PC-3 (cell line): ENCODE data around the gene TRIM25.

ENCODE experiments used
- EZH2 ChIP-seq: fragments of 300-600 bp; sonication (generic); IDR thresholded peaks from one replicate; pipeline ENCODE4 v1.6.1; 2017; ENCODE audit warnings: antibody characterized with exemption, mild to moderate bottlenecking, low read length; ENCODE audit not compliant: unreplicated experiment
- EZH2phosphoT487 ChIP-seq: fragments of 300-600 bp; sonication (generic); IDR thresholded peaks from 2 replicates; pipeline ENCODE4 v1.6.1; 2018; ENCODE audit warnings: mild to moderate bottlenecking, antibody characterized with exemption, low read length, borderline replicate concordance
- TF ChIP-seq, protein P1 (sequence below): fragments of 300-600 bp; sonication (generic); conservative IDR thresholded peaks from 2 replicates; pipeline ENCODE4 v1.5.1; 2017; ENCODE audit warnings: antibody characterized with exemption, low read depth, mild to moderate bottlenecking, low read length

DNA sequence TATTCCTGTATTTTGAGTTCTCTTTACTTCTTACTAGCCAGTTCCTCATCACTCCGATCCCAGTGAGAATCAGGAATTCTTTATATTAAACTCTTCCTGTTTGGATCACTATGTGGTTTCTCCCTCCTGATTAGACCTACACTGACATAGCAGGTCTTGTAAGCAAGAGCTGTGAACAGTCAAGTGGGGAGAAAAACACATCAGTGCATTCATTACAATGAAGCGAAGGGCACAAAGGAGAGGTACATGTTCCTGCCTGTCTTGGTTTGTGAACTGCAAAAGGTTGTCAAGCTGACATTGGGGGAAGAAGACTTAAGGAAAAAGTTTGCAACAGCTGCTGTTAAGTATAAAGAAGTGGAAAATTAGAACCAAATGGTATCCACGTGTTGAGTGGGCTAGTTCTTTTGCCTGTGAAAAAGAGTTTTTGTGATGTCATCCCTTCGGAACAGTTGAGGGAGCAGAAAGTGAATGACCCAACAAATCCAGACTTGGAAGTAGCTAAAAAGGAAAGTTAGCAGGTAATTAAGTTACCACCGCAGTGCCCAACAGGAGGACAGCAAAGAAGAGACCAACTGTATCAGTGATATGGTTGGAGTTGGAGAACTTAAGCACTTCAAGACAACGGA lies 23.0 kb upstream of the TRIM25 start:
- TF ChIP-seq, protein P1, sequence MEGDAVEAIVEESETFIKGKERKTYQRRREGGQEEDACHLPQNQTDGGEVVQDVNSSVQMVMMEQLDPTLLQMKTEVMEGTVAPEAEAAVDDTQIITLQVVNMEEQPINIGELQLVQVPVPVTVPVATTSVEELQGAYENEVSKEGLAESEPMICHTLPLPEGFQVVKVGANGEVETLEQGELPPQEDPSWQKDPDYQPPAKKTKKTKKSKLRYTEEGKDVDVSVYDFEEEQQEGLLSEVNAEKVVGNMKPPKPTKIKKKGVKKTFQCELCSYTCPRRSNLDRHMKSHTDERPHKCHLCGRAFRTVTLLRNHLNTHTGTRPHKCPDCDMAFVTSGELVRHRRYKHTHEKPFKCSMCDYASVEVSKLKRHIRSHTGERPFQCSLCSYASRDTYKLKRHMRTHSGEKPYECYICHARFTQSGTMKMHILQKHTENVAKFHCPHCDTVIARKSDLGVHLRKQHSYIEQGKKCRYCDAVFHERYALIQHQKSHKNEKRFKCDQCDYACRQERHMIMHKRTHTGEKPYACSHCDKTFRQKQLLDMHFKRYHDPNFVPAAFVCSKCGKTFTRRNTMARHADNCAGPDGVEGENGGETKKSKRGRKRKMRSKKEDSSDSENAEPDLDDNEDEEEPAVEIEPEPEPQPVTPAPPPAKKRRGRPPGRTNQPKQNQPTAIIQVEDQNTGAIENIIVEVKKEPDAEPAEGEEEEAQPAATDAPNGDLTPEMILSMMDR = no peak
- TF ChIP-seq EZH2phosphoT487 = no peak
- TF ChIP-seq EZH2 = no peak
